ENCODE data around the gene TEX44. TPM values are rescaled to one million over a fixed set of nuclear protein-coding genes. Genes with fewer than 3 reads are reported as not detected.

TEX44 gene
- total and polyA plus RNA-seq, 2 of the 13 experiments (the other 11 are each of a cell fraction or from before 2014, with no cell fraction given), result not detected

DNA sequence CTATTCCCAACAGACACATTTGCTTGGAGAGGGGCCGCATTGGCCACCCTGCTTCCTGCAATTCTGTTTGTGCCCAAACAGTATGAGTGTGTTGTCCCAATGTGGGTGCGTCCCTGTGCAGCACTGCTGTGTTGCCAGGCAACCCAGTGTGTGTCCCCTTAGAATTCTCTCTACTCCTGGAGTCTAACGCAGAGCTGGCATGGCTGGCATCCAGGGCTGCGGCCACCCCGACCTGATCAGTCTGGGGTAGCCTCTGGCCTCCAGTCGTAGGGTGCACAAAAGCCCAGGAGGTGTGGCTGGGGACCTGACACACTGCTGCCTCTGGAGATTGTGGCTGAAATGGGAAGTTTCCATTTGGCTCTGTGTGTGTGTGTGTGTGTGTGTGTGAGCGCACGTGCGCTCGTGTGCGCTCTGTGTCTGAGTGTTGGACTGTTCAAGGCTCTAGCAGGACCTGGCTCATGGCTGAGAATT lies 48.0 kb downstream of the TEX44 start:
- Histone ChIP-seq H3K4me2 (ENCODE audit: low read depth, low read length) (no peak overlapping the region), H4K20me1 (ENCODE audit: insufficient read depth, low read length) (no peaks in the 10 kb centered on the region), H3K27ac (ENCODE audit: extremely low read length, insufficient read depth, low read length) (no peak overlapping the region), H3K27me3 (ENCODE audit: control insufficient read depth in 1 of 2, insufficient read depth in 2 of 2, low read length in 2 of 2) (peaks cover 0 to 29% of the 10 kb centered on the region in 2 experiments; a peak in 4 of 5 replicates), H3K79me2 (ENCODE audit: insufficient read depth, low read length) (no peaks in the 10 kb centered on the region), H3K36me3 (replicated peaks in 1 of 2; ENCODE audit: control insufficient read depth in 1 of 2, insufficient read depth in 2 of 2, low read length in 2 of 2) (no peaks in the 10 kb centered on the region), H3K9ac (ENCODE audit: insufficient read depth, low read depth, low read length) (no peak overlapping the region), H3K4me3 (replicated peaks in 1 of 3; ENCODE audit: insufficient read depth in 1 of 3, low read depth in 2 of 3, low read length in 3 of 3) (no peak overlapping the region), H3K9me3 (ENCODE audit: low read length) (no peaks in the 10 kb centered on the region), H2AFZ (ENCODE audit: low read length) (no peak overlapping the region), H3K4me1 (ENCODE audit: insufficient read depth, low read length) (peaks cover 19% of the 10 kb centered on the region)
- in situ Hi-C loops (cut with HindIII; ENCODE audit: extremely low pct_ligation_motif_present, low pct_unique_long_range_greater_than_20kb), result no loop called here
- ChIA-PET CTCF (ENCODE audit: low intra/inter-chr PET ratio, low total read pairs) (no interaction called here), POLR2A (no interaction called here)
- no peak for TF ChIP-seq ZNF274 (CRISPR knock-in tag; IDR thresholded peaks at IDR 0.05)
- 0 out of 2 replicates have a peak, but pooled peaks have one; percentile 19 for TF ChIP-seq ZNF143 (CRISPR knock-in tag; IDR thresholded peaks at IDR 0.05)
- TF ChIP-seq, protein P1, sequence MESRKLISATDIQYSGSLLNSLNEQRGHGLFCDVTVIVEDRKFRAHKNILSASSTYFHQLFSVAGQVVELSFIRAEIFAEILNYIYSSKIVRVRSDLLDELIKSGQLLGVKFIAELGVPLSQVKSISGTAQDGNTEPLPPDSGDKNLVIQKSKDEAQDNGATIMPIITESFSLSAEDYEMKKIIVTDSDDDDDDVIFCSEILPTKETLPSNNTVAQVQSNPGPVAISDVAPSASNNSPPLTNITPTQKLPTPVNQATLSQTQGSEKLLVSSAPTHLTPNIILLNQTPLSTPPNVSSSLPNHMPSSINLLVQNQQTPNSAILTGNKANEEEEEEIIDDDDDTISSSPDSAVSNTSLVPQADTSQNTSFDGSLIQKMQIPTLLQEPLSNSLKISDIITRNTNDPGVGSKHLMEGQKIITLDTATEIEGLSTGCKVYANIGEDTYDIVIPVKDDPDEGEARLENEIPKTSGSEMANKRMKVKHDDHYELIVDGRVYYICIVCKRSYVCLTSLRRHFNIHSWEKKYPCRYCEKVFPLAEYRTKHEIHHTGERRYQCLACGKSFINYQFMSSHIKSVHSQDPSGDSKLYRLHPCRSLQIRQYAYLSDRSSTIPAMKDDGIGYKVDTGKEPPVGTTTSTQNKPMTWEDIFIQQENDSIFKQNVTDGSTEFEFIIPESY (CRISPR knock-in tag; IDR thresholded peaks at IDR 0.05), result peak; percentile 45
- TF ChIP-seq ZSCAN9 (CRISPR knock-in tag; IDR thresholded peaks at IDR 0.05; ENCODE audit: borderline replicate concordance), result no peak
- TF ChIP-seq, protein P2, sequence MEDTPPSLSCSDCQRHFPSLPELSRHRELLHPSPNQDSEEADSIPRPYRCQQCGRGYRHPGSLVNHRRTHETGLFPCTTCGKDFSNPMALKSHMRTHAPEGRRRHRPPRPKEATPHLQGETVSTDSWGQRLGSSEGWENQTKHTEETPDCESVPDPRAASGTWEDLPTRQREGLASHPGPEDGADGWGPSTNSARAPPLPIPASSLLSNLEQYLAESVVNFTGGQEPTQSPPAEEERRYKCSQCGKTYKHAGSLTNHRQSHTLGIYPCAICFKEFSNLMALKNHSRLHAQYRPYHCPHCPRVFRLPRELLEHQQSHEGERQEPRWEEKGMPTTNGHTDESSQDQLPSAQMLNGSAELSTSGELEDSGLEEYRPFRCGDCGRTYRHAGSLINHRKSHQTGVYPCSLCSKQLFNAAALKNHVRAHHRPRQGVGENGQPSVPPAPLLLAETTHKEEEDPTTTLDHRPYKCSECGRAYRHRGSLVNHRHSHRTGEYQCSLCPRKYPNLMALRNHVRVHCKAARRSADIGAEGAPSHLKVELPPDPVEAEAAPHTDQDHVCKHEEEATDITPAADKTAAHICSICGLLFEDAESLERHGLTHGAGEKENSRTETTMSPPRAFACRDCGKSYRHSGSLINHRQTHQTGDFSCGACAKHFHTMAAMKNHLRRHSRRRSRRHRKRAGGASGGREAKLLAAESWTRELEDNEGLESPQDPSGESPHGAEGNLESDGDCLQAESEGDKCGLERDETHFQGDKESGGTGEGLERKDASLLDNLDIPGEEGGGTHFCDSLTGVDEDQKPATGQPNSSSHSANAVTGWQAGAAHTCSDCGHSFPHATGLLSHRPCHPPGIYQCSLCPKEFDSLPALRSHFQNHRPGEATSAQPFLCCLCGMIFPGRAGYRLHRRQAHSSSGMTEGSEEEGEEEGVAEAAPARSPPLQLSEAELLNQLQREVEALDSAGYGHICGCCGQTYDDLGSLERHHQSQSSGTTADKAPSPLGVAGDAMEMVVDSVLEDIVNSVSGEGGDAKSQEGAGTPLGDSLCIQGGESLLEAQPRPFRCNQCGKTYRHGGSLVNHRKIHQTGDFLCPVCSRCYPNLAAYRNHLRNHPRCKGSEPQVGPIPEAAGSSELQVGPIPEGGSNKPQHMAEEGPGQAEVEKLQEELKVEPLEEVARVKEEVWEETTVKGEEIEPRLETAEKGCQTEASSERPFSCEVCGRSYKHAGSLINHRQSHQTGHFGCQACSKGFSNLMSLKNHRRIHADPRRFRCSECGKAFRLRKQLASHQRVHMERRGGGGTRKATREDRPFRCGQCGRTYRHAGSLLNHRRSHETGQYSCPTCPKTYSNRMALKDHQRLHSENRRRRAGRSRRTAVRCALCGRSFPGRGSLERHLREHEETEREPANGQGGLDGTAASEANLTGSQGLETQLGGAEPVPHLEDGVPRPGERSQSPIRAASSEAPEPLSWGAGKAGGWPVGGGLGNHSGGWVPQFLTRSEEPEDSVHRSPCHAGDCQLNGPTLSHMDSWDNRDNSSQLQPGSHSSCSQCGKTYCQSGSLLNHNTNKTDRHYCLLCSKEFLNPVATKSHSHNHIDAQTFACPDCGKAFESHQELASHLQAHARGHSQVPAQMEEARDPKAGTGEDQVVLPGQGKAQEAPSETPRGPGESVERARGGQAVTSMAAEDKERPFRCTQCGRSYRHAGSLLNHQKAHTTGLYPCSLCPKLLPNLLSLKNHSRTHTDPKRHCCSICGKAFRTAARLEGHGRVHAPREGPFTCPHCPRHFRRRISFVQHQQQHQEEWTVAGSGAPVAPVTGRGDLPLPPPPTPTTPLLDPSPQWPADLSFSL (CRISPR knock-in tag; IDR thresholded peaks at IDR 0.05), result peak; percentile 66; the same call in 1 of the 2 replicates
- TF ChIP-seq BHLHE40 (IDR thresholded peaks at IDR 0.05; ENCODE audit: low read length), result peak; percentile 82
- TF ChIP-seq, protein P3, sequence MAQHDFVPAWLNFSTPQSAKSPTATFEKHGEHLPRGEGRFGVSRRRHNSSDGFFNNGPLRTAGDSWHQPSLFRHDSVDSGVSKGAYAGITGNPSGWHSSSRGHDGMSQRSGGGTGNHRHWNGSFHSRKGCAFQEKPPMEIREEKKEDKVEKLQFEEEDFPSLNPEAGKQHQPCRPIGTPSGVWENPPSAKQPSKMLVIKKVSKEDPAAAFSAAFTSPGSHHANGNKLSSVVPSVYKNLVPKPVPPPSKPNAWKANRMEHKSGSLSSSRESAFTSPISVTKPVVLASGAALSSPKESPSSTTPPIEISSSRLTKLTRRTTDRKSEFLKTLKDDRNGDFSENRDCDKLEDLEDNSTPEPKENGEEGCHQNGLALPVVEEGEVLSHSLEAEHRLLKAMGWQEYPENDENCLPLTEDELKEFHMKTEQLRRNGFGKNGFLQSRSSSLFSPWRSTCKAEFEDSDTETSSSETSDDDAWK (CRISPR knock-in tag; IDR thresholded peaks at IDR 0.05), result no peak
- BruUV-seq (replicated peaks), result no TSS peak
- DNase-seq (ENCODE audit: low spot score), result no peak
- ATAC-seq, result peak; percentile 55
- WGBS (ENCODE audit: low lambda C conversion rate), result 44% methylated on average over 11 of the region's 11 CpGs
- intact Hi-C loops (cut with micrococcal nuclease; ENCODE audit: unreplicated experiment), result no loop called here
- no peak for FAIRE-seq
